Measurements from ENCODE around the gene BPI. TPM values are rescaled to one million over a fixed set of nuclear protein-coding genes. Genes with fewer than 3 reads are reported as not detected.

Gene BPI
- total RNA-seq, 1 experiment from 2014 or later: not detected

GRCh38 chr20:38271608-38272120 is 32.3 kb upstream of the BPI start:
- H3K27me3 ChIP-seq (ENCODE audit: insufficient read depth, low read length): no peaks in the 10 kb centered on the region
- no peaks in the 10 kb centered on the region for H3K9me2 ChIP-seq (ENCODE audit: insufficient read depth)
- H3K9me3 ChIP-seq (ENCODE audit: control insufficient read depth in 1 of 2, insufficient read depth in 1 of 2, low read depth in 1 of 2, low read length in 2 of 2): no peaks in the 10 kb centered on the region
- H3K36me3 ChIP-seq (ENCODE audit: control insufficient read depth in 1 of 2, insufficient read depth in 2 of 2, low read length in 2 of 2): no peaks in the 10 kb centered on the region
- H3K27ac ChIP-seq (ENCODE audit: low read depth, low read length): no peak overlapping the region
- CTCF ChIA-PET: no interaction called here
- intact Hi-C loops (cut with micrococcal nuclease): no loop called here
- H4K20me1 ChIP-seq (ENCODE audit: insufficient read depth): no peaks in the 10 kb centered on the region
- H2AFZ ChIP-seq (ENCODE audit: low read depth, low read length, poor library complexity, severe bottlenecking): no peak overlapping the region
- BruUV-seq (replicated peaks): no TSS peak
- H3K4me3 ChIP-seq (replicated peaks in 1 of 2; ENCODE audit: low read depth in 1 of 2, low read length in 2 of 2): no peak overlapping the region
- no peaks in the 10 kb centered on the region for H3K79me2 ChIP-seq (ENCODE audit: insufficient read depth, low read length)
- TF ChIP-seq YY1 (IDR thresholded peaks at IDR 0.05; ENCODE audit: extremely low read depth, insufficient replicate concordance, low read depth, low read length) (no peak), CBX3 (IDR thresholded peaks at IDR 0.05; ENCODE audit: low read depth) (no peak), JUND (IDR thresholded peaks at IDR 0.05) (no peak), CEBPB (IDR thresholded peaks at IDR 0.05; ENCODE audit: low read depth) (no peak), FOSL1 (IDR thresholded peaks at IDR 0.05; ENCODE audit: low read depth) (no peak), ZBTB33 (IDR thresholded peaks at IDR 0.05; ENCODE audit: extremely low read depth, insufficient replicate concordance, low read length) (no peak), CTCF (IDR thresholded peaks at IDR 0.05 in 2 of 3, conservative IDR thresholded peaks at IDR 0.05 in 1 of 3; ENCODE audit: borderline replicate concordance in 1 of 3, insufficient read depth in 1 of 3, low read depth in 2 of 3, low read length in 2 of 3) (no peak), TCF7L2 (IDR thresholded peaks at IDR 0.05; ENCODE audit: borderline replicate concordance, extremely low read depth, insufficient read depth, insufficient read length) (no peak), SIN3A (IDR thresholded peaks at IDR 0.05; ENCODE audit: low read depth) (no peak), RAD21 (IDR thresholded peaks at IDR 0.05; ENCODE audit: low read depth) (no peak), SRF (IDR thresholded peaks at IDR 0.05; ENCODE audit: low read depth) (no peak), POLR2AphosphoS5 (IDR thresholded peaks at IDR 0.05; ENCODE audit: low read depth, low read length) (no peak), ELF1 (IDR thresholded peaks at IDR 0.05; ENCODE audit: borderline replicate concordance, low read depth) (no peak), ZFX (IDR thresholded peaks at IDR 0.05) (no peak), EZH2 (IDR thresholded peaks at IDR 0.05) (no peak), ZNF274 (IDR thresholded peaks at IDR 0.05; ENCODE audit: low read depth, low read length) (no peak), REST (IDR thresholded peaks at IDR 0.05; ENCODE audit: low read depth) (no peak), POLR2A (IDR thresholded peaks at IDR 0.05; ENCODE audit: borderline replicate concordance, extremely low read depth, insufficient read depth, insufficient read length) (no peak), MAX (IDR thresholded peaks at IDR 0.05) (no peak), ATF3 (IDR thresholded peaks at IDR 0.05) (no peak)
- peaks cover 18 to 45% of the 10 kb centered on the region in 2 experiments for H3K4me1 ChIP-seq (ENCODE audit: control insufficient read depth in 1 of 2, insufficient read depth in 2 of 2, low read length in 2 of 2)
- POLR2A ChIA-PET: no interaction called here
- no peak overlapping the region for H3K9ac ChIP-seq (ENCODE audit: low read length)
- DNase-seq (ENCODE audit: low read depth, low spot score) (no peak), ATAC-seq (peak; percentile 9; the same call in 1 of the 2 replicates)
- RAD21 ChIA-PET (ENCODE audit: low non-redundant PET in 1 of 2, low total read pairs in 2 of 2, uncharacterized antibody in 2 of 2, unreplicated experiment in 2 of 2): no interaction called here
- peak overlapping the region; percentile 53 for H3K4me2 ChIP-seq (ENCODE audit: low read length)
